Urothelium cell line (cell line): ENCODE results near the gene IGF2BP2.

ENCODE experiments used
- DNase-seq: peaks from one replicate; pipeline ENCODE4 v3.0.0; 2011; ENCODE audit warnings: low spot score, mixed read lengths
- FAIRE-seq: peaks from 2 replicates; lab custom pipeline; 2011; peaks lifted over from hg19 to GRCh38; lab: Jason Lieb, UNC

IGF2BP2 gene

DNA sequence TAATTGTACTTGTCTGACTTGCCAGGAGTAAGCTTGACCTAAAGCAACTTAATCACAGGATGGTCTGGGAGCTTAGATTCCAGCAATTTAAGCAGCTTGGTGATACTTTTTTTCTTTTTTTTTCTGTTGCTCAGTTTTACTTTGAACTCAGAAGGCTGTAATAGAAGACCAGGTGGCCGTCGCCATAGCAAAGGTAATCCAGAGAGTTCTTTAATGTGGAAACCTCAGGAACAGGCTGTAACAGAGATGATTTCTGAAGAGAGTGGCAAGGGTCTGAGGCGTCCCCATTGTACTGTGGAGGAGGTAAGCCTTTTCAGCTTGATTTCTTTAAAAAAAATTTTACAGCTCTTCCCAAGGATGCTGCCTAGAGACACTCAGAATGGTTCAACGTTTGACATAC, 218.6 kb downstream of the IGF2BP2 start:
- no peak for DNase-seq
- no peak for FAIRE-seq

DNA sequence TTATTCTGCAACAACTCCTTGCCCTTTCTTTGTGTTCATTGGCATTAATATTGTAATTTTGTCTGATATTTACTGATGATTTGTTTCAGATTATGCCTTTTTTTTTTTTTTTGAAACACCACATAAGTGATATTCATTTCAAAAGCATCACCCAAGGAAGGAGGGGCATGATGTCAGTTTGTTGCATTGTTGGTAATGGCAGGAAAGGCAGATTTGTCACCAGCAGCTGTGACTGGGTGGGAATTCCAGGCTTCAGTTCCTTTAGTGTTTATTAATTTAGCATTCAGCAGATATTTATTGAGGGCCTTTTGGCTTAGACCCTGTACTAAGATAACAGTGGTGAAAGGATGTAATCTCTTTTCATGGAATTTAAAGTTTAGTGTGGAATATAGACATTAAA, 219.3 kb downstream of the IGF2BP2 start:
- FAIRE-seq (no peak), DNase-seq (no peak)

DNA sequence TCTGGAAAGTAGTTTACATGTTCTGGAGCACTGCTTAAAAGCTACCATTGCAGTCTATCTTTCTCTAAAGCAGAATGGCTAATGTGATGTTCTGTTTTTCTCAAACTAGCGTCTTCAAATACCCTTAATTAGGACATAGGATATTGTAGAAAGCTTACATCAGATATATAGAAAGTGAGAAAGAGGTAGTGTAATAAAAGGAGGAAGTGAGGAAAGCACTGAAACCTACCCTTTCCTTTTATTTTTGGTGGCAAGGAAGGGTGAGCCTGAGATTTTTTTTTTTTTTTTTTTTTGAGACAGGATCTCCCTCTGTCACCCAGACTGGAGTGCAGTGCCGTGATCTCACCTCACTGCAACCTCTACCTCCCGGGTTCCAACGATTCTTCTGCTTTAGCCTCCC, 229.3 kb downstream of the IGF2BP2 start:
- no peak for FAIRE-seq
- no peak for DNase-seq

DNA sequence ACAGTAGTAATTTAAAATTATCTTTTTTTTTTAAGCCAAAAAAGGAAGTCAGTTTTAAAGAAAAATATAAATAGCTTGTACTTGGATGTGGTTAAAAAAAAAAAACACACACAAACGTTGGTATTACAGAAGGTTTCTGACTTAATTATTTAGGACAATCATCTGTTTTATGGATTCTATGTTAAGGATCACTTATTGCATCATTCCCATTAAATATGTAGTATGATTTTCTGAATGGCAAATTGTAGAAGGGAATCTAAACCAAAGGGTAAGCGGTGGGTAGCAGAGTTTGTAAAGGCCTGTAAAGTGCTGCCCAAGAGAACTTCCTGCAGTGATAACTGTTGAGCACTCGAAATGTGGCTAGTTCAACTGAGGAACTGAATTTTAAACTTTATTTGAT, 230.8 kb downstream of the IGF2BP2 start:
- DNase-seq (no peak), FAIRE-seq (no peak)
